Measurements from ENCODE around the gene TMEM132C.

DNA sequence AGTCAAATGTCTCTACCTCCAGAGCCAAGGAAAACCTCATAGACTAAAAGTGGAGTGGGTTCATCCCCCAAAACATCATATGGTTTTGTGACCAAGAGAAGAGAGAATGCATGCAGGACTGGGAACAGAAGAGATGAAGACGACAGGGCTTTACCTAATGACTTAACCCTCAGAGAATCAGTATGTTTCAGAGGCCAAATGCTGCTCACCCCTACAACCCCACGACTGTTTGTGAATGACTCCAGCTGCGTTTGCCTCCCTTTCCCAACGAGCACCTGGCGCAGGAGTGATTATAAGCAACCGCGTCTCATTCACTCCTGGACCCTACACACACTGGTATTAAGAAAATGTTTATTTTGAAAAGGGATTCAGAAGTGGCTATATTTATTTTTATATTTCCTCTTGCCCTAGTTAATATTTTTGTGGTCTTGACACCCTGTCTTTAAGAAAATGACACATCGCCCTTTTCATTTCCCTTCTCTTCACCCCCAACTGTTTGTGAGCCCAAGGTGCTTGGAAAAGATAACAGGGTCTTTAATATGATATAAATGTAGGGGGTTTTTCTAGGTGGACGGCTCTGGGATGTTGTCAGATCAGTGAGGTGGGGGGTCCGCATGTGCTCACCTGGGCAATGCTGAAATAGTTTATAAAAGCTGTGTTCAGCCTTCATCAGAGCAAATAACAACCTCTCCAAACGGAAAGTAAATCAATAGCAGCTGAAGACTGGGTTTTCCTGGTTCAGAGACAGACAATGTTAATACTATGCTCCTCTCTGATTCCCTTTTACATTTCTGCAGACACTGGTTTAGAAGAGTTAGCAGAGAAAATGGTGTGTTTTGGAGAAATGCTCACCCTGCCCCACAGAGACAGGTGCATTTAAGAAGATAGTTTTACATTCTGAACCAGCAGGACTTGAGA is 479.1 kb downstream of the TMEM132C start:
- TF ChIP-seq, protein P1, sequence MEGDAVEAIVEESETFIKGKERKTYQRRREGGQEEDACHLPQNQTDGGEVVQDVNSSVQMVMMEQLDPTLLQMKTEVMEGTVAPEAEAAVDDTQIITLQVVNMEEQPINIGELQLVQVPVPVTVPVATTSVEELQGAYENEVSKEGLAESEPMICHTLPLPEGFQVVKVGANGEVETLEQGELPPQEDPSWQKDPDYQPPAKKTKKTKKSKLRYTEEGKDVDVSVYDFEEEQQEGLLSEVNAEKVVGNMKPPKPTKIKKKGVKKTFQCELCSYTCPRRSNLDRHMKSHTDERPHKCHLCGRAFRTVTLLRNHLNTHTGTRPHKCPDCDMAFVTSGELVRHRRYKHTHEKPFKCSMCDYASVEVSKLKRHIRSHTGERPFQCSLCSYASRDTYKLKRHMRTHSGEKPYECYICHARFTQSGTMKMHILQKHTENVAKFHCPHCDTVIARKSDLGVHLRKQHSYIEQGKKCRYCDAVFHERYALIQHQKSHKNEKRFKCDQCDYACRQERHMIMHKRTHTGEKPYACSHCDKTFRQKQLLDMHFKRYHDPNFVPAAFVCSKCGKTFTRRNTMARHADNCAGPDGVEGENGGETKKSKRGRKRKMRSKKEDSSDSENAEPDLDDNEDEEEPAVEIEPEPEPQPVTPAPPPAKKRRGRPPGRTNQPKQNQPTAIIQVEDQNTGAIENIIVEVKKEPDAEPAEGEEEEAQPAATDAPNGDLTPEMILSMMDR (IDR thresholded peaks at IDR 0.05), result no peak
- TF ChIP-seq POLR2A (IDR thresholded peaks at IDR 0.05), result no peak
